Measurements from ENCODE around the gene SERTAD4.
A peak's percentile ranks its signal among the peaks of the same experiment; 100 is the strongest.

The SERTAD4 gene

GRCh38 chr1:210262167-210262896 lies 29.7 kb downstream of the SERTAD4 start:
- no peak for DNase-seq

GRCh38 chr1:210262897-210263272 lies 30.3 kb downstream of the SERTAD4 start:
- DNase-seq: no peak

- DNase-seq: no peak
These were observed 31.4 kb downstream of the SERTAD4 start for GRCh38 chr1:210263963-210264362.

GRCh38 chr1:210264496-210265380 lies 32.1 kb downstream of the SERTAD4 start:
- DNase-seq: no peak

- peak; percentile 15 for DNase-seq
These were observed 32.9 kb downstream of the SERTAD4 start for GRCh38 chr1:210265392-210265955.

- no peak for DNase-seq
These were observed 37.4 kb downstream of the SERTAD4 start for GRCh38 chr1:210269981-210270380.

- DNase-seq: no peak
These were observed 40.1 kb downstream of the SERTAD4 start for GRCh38 chr1:210272666-210273065.

GRCh38 chr1:210280221-210280620 lies 47.6 kb downstream of the SERTAD4 start:
- no peak for DNase-seq

GRCh38 chr1:210288116-210288515 lies 55.5 kb downstream of the SERTAD4 start:
- DNase-seq: no peak

- DNase-seq: no peak
These were observed 56.7 kb downstream of the SERTAD4 start for GRCh38 chr1:210289248-210289647.

- DNase-seq: no peak
These were observed 58.6 kb downstream of the SERTAD4 start for GRCh38 chr1:210291081-210291764.

- DNase-seq: peak; percentile 14
These were observed 59.2 kb downstream of the SERTAD4 start for GRCh38 chr1:210291786-210292230.

GRCh38 chr1:210292231-210292871 lies 59.8 kb downstream of the SERTAD4 start:
- DNase-seq: no peak

GRCh38 chr1:210293171-210293607 lies 60.6 kb downstream of the SERTAD4 start:
- DNase-seq: no peak

- no peak for DNase-seq
These were observed 62.6 kb downstream of the SERTAD4 start for GRCh38 chr1:210294999-210295745.

All from kidney glomerular epithelial cell (primary cell).